ENCODE data around the gene EMX1. TPM values are rescaled to one million over a fixed set of nuclear protein-coding genes. Genes with fewer than 3 reads are reported as not detected.

Gene EMX1
- total RNA-seq, 1 donor from 2014 or later = 2.6 TPM

- no peak for DNase-seq (ENCODE audit: low read depth)
- no peak overlapping the region for H3K4me3 ChIP-seq (ENCODE audit: low read depth, low read length)
- no peak for TF ChIP-seq CTCF (IDR thresholded peaks at IDR 0.05; ENCODE audit: insufficient read depth, low read length, poor library complexity, severe bottlenecking)
- peaks cover 10% of the 10 kb centered on the region for H3K27me3 ChIP-seq (ENCODE audit: control insufficient read depth, insufficient read depth, low read length)
- no peaks in the 10 kb centered on the region for H3K36me3 ChIP-seq (ENCODE audit: control insufficient read depth, insufficient read depth, low read length)
These were observed 8.6 kb upstream of the EMX1 start for GRCh38 chr2:72908741-72909140.

- TF ChIP-seq CTCF (IDR thresholded peaks at IDR 0.05; ENCODE audit: insufficient read depth, low read length, poor library complexity, severe bottlenecking) = no peak
- H3K36me3 ChIP-seq (ENCODE audit: control insufficient read depth, insufficient read depth, low read length) = no peaks in the 10 kb centered on the region
- peaks cover 35% of the 10 kb centered on the region for H3K27me3 ChIP-seq (ENCODE audit: control insufficient read depth, insufficient read depth, low read length)
- no peak for DNase-seq (ENCODE audit: low read depth)
- H3K4me3 ChIP-seq (ENCODE audit: low read depth, low read length) = no peak overlapping the region
These were observed 6.1 kb upstream of the EMX1 start for GRCh38 chr2:72911256-72911655.

DNA sequence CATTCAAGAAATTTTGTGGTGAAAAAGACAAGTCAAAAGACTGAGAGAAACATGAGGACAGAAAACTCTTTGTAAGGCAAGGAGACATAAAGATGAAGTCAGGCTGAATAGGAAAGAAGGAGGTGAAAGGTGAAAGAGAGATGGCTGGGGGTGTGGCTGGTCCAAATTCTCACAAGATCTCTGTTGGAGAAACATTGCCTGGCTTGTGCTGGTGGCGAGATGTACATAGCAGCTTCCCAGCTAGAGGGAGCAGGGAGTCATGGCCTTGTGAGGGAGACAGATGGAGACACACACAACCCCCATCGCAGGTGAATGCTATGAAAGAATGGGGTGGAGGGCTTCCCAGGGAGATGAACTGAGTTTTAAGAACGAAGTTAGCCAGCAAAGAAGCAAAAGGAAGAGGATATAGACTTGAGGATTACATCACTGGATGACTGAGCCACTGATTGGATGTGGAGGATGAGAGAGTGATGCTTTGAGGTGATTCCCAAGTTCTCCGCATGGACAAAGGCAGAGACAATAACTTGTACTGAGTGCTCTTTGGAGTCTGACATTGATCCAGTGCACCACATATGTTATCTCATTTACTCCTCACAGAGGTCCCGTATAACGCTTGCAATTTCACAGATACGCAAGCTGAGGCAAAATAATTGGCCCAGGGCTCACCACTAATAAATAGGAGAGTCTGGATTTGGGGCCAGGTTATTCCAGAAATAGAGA lies 3.7 kb upstream of the EMX1 start:
- peak; percentile 25 for TF ChIP-seq CTCF (IDR thresholded peaks at IDR 0.05; ENCODE audit: insufficient read depth, low read length, poor library complexity, severe bottlenecking)
- Histone ChIP-seq H3K36me3 (ENCODE audit: control insufficient read depth, insufficient read depth, low read length) (no peaks in the 10 kb centered on the region), H3K4me3 (ENCODE audit: low read depth, low read length) (no peak overlapping the region), H3K27me3 (ENCODE audit: control insufficient read depth, insufficient read depth, low read length) (peaks cover 56% of the 10 kb centered on the region)
- DNase-seq (ENCODE audit: low read depth) = no peak

DNA sequence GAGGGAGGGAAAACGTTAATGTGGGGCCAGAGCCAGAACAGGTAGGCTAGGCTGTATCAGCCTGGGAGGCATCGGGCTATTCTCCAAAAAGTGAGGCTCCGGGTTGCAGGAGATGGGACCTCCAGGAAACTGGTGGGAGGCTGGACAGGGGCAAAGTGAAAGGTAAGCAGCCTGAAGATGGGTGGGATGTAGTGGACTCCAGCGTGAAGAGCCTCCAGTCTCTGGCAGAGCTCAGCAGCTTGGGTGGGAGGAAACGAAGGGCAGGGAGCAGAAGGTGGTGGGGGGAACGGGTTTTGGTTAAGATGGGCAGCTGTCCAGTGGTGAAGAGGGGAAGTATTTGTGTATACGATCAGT lies 3.1 kb upstream of the EMX1 start:
- Histone ChIP-seq H3K4me3 (ENCODE audit: low read depth, low read length) (no peak overlapping the region), H3K27me3 (ENCODE audit: control insufficient read depth, insufficient read depth, low read length) (peaks cover 61% of the 10 kb centered on the region), H3K36me3 (ENCODE audit: control insufficient read depth, insufficient read depth, low read length) (no peaks in the 10 kb centered on the region)
- no peak for DNase-seq (ENCODE audit: low read depth)
- no peak for TF ChIP-seq CTCF (IDR thresholded peaks at IDR 0.05; ENCODE audit: insufficient read depth, low read length, poor library complexity, severe bottlenecking)

GRCh38 chr2:72914589-72915319 lies 2.6 kb upstream of the EMX1 start:
- Histone ChIP-seq H3K4me3 (ENCODE audit: low read depth, low read length) (no peak overlapping the region), H3K36me3 (ENCODE audit: control insufficient read depth, insufficient read depth, low read length) (no peaks in the 10 kb centered on the region), H3K27me3 (ENCODE audit: control insufficient read depth, insufficient read depth, low read length) (peaks cover 65% of the 10 kb centered on the region)
- no peak for DNase-seq (ENCODE audit: low read depth)
- TF ChIP-seq CTCF (IDR thresholded peaks at IDR 0.05; ENCODE audit: insufficient read depth, low read length, poor library complexity, severe bottlenecking) = no peak
